Measurements from ENCODE around the gene CCDC88B. TPM values are rescaled to one million over a fixed set of nuclear protein-coding genes. Genes with fewer than 3 reads are reported as not detected.

The CCDC88B gene
- total and polyA plus RNA-seq, 9 of the 15 experiments (the other 6 are each of a cell fraction or from before 2014, with no cell fraction given) = 0.13 to 18.1 (median 7.9) TPM

- TF ChIP-seq, protein P1, sequence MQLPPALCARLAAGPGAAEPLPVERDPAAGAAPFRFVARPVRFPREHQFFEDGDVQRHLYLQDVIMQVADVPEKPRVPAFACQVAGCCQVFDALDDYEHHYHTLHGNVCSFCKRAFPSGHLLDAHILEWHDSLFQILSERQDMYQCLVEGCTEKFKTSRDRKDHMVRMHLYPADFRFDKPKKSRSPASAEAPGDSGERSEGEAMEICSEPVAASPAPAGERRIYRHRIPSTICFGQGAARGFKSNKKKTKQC (CRISPR knock-in tag; IDR thresholded peaks at IDR 0.05) = no peak
- TF ChIP-seq, protein P2, sequence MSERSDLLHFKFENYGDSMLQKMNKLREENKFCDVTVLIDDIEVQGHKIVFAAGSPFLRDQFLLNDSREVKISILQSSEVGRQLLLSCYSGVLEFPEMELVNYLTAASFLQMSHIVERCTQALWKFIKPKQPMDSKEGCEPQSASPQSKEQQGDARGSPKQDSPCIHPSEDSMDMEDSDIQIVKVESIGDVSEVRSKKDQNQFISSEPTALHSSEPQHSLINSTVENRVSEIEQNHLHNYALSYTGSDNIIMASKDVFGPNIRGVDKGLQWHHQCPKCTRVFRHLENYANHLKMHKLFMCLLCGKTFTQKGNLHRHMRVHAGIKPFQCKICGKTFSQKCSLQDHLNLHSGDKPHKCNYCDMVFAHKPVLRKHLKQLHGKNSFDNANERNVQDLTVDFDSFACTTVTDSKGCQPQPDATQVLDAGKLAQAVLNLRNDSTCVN (CRISPR knock-in tag; IDR thresholded peaks at IDR 0.05) = no peak
- TF ChIP-seq SNIP1 (IDR thresholded peaks at IDR 0.05; ENCODE audit: low read depth) = no peak
- TF ChIP-seq PREB (CRISPR knock-in tag; IDR thresholded peaks at IDR 0.05) = no peak
- TF ChIP-seq HDAC8 (tag; IDR thresholded peaks at IDR 0.05) = no peak
- TF ChIP-seq CTCFL (IDR thresholded peaks at IDR 0.05; ENCODE audit: borderline replicate concordance, insufficient read depth, low read depth, low read length, poor library complexity, severe bottlenecking) = peak; percentile 41
- TF ChIP-seq SUPT5H (IDR thresholded peaks at IDR 0.05) = peak; percentile 72
- no peak for TF ChIP-seq HOXB6 (CRISPR knock-in tag; IDR thresholded peaks at IDR 0.05; ENCODE audit: borderline replicate concordance)
- no peak for TF ChIP-seq CHD4 (IDR thresholded peaks at IDR 0.05; ENCODE audit: insufficient read depth, insufficient replicate concordance, low read depth, low read length, poor library complexity, severe bottlenecking)
- TF ChIP-seq, protein P3, sequence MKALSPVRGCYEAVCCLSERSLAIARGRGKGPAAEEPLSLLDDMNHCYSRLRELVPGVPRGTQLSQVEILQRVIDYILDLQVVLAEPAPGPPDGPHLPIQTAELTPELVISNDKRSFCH (CRISPR knock-in tag; IDR thresholded peaks at IDR 0.05) = no peak
- TF ChIP-seq, protein P3 (tag; IDR thresholded peaks at IDR 0.05) = no peak
- no peak for TF ChIP-seq ZNF507 (tag; conservative IDR thresholded peaks at IDR 0.05)
- TF ChIP-seq NFXL1 (CRISPR knock-in tag; IDR thresholded peaks at IDR 0.05) = no peak
- TF ChIP-seq ZNF277 (CRISPR knock-in tag; IDR thresholded peaks at IDR 0.05; ENCODE audit: borderline replicate concordance) = no peak
- no peak for TF ChIP-seq ARID2 (IDR thresholded peaks at IDR 0.05)
- peak; percentile 37; the same call in 1 of the 2 replicates for TF ChIP-seq SMC3 (conservative IDR thresholded peaks at IDR 0.05; ENCODE audit: insufficient read depth, low read depth, low read length)
Observed at GRCh38 chr11:64305691-64306562, 34.1 kb upstream of the CCDC88B start (continued).
